ENCODE measurements around the gene KSR2. TPM values are rescaled to one million over a fixed set of nuclear protein-coding genes. Genes with fewer than 3 reads are reported as not detected.

Gene KSR2
- total RNA-seq, result under 0.01 TPM in 2 replicates

DNA sequence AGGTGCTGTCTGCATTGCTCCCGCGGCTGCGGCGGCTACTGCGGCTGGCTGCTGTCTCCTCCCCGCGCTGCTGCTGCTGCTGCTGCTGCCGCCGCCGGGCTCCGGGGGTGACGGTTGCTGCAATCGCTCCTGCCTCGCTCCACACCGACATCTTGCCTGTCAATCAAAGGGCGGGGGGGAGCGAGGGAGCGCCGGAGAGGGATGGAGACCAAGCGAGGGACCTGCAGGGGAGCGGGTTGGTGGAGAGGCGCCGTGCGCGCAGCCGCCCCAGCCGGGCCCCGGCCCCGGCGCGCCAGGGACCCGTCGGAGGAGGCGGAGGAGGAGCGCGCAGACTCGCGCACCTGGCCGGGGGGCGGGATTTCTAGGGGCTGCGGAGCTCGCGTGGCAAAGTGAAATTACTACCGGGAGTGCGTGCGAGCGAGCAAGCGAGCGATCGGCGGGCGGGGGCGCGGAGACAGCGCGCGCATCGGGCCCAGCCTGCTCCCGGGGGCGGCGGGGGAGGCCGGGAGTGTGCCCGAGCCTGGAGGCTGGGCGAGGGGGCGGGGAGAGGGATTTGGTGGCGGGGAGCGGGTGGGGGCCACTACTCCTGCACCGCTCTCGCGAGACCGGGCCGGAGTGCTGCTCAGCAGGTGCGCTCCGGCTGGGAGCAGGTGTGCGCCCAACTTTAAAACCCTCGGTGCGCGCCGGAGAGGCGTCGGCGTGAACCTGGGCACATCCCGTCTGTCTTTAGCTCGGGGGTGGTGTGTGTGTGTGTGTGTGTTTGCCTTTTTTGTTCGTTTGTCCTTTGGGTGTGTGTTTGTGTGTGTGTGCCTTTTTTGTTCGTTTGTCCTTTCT, at the start of gene KSR2:
TSS of gene KSR2 (minus strand) at position 165 of the 834 bp plus-strand sequence. CDS start 735 bp downstream, outside the sequence.

DNA sequence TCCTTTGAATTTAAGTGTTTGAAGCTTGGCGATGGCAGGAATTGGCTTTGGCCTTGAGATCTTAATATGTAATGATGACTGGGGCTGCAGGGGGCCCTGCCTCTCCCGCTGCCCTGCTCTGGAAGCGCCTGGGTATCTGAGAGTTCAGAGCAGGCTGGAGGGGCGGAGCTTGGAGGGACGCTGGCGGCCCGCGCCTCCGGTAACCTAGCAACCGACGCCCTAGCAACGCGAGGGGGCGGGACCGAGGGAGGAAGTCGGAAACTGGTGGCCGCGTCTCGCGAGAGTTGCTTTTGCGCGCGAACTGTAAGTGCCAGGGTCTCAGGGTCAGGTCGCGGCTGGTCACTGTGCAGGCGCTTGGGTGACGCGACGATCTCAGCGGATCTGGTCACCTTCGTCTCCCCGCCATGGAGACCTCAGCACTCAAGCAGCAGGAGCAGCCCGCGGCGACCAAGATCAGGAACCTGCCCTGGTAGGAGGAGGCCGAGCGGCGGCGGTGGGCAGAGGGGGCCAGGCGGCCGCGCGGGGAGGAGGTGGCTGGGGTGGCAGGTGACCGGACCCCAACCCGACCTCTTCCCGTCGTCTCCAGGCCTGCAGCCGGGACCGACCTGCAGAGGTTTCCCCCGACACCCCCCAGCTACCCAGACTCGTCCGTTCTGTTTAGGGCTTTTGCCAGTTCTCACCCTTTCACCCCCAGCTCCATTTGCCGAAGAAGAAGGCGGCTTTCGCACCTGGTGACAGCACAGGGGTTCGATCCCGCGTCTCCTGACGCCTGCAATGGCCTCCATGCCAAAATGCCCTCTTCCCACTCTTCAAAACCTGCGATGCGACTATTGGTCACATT, 47.9 kb upstream of the KSR2 start, which contains the start of gene RFC5:
TSS of gene RFC5 (plus strand) at position 280 of the 841 bp plus-strand sequence. CDS start at position 405, 125 bp downstream.

Other genes starting within 250 kb of the KSR2 start
- gene RFC5, start 47.7 kb upstream of the KSR2 start, total RNA-seq, result 13.4 and 19.6 TPM in 2 replicates
- 68.7 and 166 TPM in 2 replicates for gene WSB2, start 92.2 kb upstream of the KSR2 start, total RNA-seq
- gene VSIG10, start 135.0 kb upstream of the KSR2 start, total RNA-seq, result 42.4 and 69.1 TPM in 2 replicates
- gene PEBP1, start 167.1 kb upstream of the KSR2 start, total RNA-seq, result 183 and 243 TPM in 2 replicates